ENCODE results near the gene OR56A1.

Gene OR56A1

DNA sequence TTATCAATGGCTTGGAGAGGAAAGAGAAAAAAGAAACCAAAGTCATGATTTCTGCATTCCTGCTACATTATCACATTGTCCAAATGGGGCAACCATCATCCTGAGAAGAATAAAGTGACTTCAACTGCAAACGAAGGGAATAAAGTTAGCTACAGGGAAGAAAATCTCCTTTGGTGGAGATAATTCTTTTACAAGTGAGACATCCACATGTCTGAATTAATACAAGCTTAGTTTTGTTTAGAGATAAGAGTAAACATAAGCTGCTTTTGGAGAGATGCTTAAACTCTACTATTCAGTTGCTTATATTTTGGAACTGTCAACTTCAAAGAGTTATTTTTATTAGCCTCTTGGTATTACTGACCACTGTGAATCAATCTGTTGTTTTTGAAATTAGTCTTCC is 43.7 kb downstream of the OR56A1 start, which contains the start of gene OR52L1:
OR52L1 (minus strand) TSS at position 101 of the 400 bp plus-strand sequence; CDS start at position 46, 55 bp downstream.
- DNase-seq: no peak

- DNase-seq: no peak
Measured at GRCh38 chr11:5983443-5983842, 47.1 kb downstream of the OR56A1 start.

GRCh38 chr11:5973530-5973929 is 57.0 kb downstream of the OR56A1 start:
- DNase-seq: no peak

Measured in stimulated activated CD4-positive, alpha-beta T cell treated with anti-CD3 and anti-CD28 coated beads, Interleukin-4, amount 100 ng/mL, for 4 hours (primary cell).